ENCODE data around the gene OR9A4. TPM values are rescaled to one million over a fixed set of nuclear protein-coding genes. Genes with fewer than 3 reads are reported as not detected.

OR9A4 gene
- not detected in 2 replicates for total RNA-seq (2014; rRNA removed; shearing (Covaris generic))

GRCh38 chr7:141916099-141916498 is at the start of gene OR9A4:
TSS of gene OR9A4 (plus strand) at chr7:141916399. CDS start at chr7:141918876, 2,477 bp downstream.

GRCh38 chr7:141946796-141947195 is 30.6 kb downstream of the OR9A4 start, which contains the start of gene CLEC5A:
TSS of gene CLEC5A (minus strand) at chr7:141946974. CDS start at chr7:141946292, 682 bp downstream.

Other genes starting within 250 kb of the OR9A4 start
- gene DENND11, start 214.2 kb upstream of the OR9A4 start, total RNA-seq (2014; rRNA removed; shearing (Covaris generic)): 5.7 and 7.5 TPM in 2 replicates
- not detected in 2 replicates for gene WEE2, start 208.0 kb upstream of the OR9A4 start, total RNA-seq (2014; rRNA removed; shearing (Covaris generic))
- 389 and 487 TPM in 2 replicates for gene SSBP1, start 178.0 kb upstream of the OR9A4 start, total RNA-seq (2014; rRNA removed; shearing (Covaris generic))
- 0.11 and 0.16 TPM in 2 replicates for gene TAS2R3, start 152.3 kb upstream of the OR9A4 start, total RNA-seq (2014; rRNA removed; shearing (Covaris generic))
- 0.05 and 0.19 TPM in 2 replicates for gene TAS2R4, start 139.7 kb upstream of the OR9A4 start, total RNA-seq (2014; rRNA removed; shearing (Covaris generic))
- not detected in 2 replicates for gene TAS2R5, start 126.2 kb upstream of the OR9A4 start, total RNA-seq (2014; rRNA removed; shearing (Covaris generic))
- not detected in 2 replicates for gene PRSS37, start 74.9 kb upstream of the OR9A4 start, total RNA-seq (2014; rRNA removed; shearing (Covaris generic))
- not detected in 2 replicates for gene CLEC5A, start 30.6 kb downstream of the OR9A4 start, total RNA-seq (2014; rRNA removed; shearing (Covaris generic))
- gene TAS2R38, start 57.4 kb downstream of the OR9A4 start, total RNA-seq (2014; rRNA removed; shearing (Covaris generic)): not detected in 2 replicates
- not detected in 2 replicates for gene MGAM, start 79.5 kb downstream of the OR9A4 start, total RNA-seq (2014; rRNA removed; shearing (Covaris generic))
- 3.9 and 4.6 TPM in 2 replicates for gene MGAM2, start 195.3 kb downstream of the OR9A4 start, total RNA-seq (2014; rRNA removed; shearing (Covaris generic))

Data from A375 (cell line).